ENCODE data around the gene CREB1.

- TF ChIP-seq CTCF (IDR thresholded peaks at IDR 0.05) (no peak), EP300 (IDR thresholded peaks at IDR 0.05) (no peak), POLR2A (IDR thresholded peaks at IDR 0.05; ENCODE audit: low read depth) (no peak)
Measured at GRCh38 chr2:207510148-207510547, 19.6 kb upstream of the CREB1 start.
